Spleen (tissue), 11 donors: ENCODE measurements around the gene HS3ST3B1. TPM values are rescaled to one million over a fixed set of nuclear protein-coding genes. Genes with fewer than 3 reads are reported as not detected.
A peak's percentile ranks its signal among the peaks of the same experiment; 100 is the strongest.

Source experiments
- DNase-seq: peaks from one replicate; pipeline ENCODE4 v3.0.0-alpha.2; 2020
- H3K27ac ChIP-seq, 8 donors: fragments of 200-600 bp; sonication (generic) in 7 of 8; 1 replicate in 4 of 8; 2 replicates in 4 of 8; pipeline versions ENCODE4 v1.5.0 to v1.8.0; 2016 to 2021; ENCODE audit warnings: inconsistent platforms in 4 of 8, mild to moderate bottlenecking in 4 of 8, moderate library complexity in 1 of 8
- H3K27me3 ChIP-seq, 7 donors: fragments of 200-600 bp; sonication (generic) in 6 of 7; replicated peaks in 1 of 7; 1 replicate in 4 of 7; 2 replicates in 3 of 7; pipeline versions ENCODE4 v1.5.0 to v1.8.0; 2016 to 2021; ENCODE audit warnings: inconsistent platforms in 3 of 7, mild to moderate bottlenecking in 1 of 7
- H3K36me3 ChIP-seq, 6 donors: fragments of 200-600 bp; sonication (generic) in 5 of 6; 1 replicate in 4 of 6; 2 replicates in 2 of 6; pipeline versions ENCODE4 v1.5.0 to v1.8.0; 2016 to 2021; ENCODE audit warnings: inconsistent platforms in 2 of 6
- H3K4me1 ChIP-seq, 6 donors: fragments of 200-600 bp; sonication (generic) in 5 of 6; 1 replicate in 3 of 6; 2 replicates in 3 of 6; pipeline versions ENCODE4 v1.5.0 to v1.8.0; 2016 to 2021; ENCODE audit warnings: inconsistent platforms in 3 of 6
- H3K4me3 ChIP-seq, 8 donors: fragments of 200-600 bp; sonication (generic) in 7 of 8; 1 replicate in 4 of 8; 2 replicates in 4 of 8; pipeline versions ENCODE4 v1.5.0 to v1.8.0; 2016 to 2021; ENCODE audit warnings: inconsistent platforms in 4 of 8, mild to moderate bottlenecking in 4 of 8, moderate library complexity in 2 of 8
- H3K9me3 ChIP-seq, 8 donors: fragments of 200-600 bp; sonication (generic) in 7 of 8; 1 replicate in 4 of 8; 2 replicates in 4 of 8; pipeline versions ENCODE4 v1.5.0 to v1.8.0; 2016 to 2021; ENCODE audit warnings: inconsistent platforms in 4 of 8
- CTCF ChIP-seq, 11 experiments: fragments of 200-600 bp in 7 of 11; fragments of 450-650 bp in 4 of 11; sonication (generic) in 4 of 11; IDR thresholded peaks in 8 of 11; conservative IDR thresholded peaks in 3 of 11; 1 replicate in 7 of 11; 2 replicates in 4 of 11; pipeline versions ENCODE4 v1.4.0 to v1.8.0; 2016 to 2021; ENCODE audit warnings: antibody characterized with exemption in 11 of 11, inconsistent platforms in 4 of 11, mild to moderate bottlenecking in 1 of 11
- POLR2A ChIP-seq, 3 donors: fragments of 450-650 bp; IDR thresholded peaks; one replicate each; pipeline ENCODE4 v1.5.1; 2017; ENCODE audit warnings: antibody characterized with exemption in 3 of 3, mild to moderate bottlenecking in 1 of 3
- POLR2AphosphoS5 ChIP-seq, 3 donors: sonication (generic); formaldehyde crosslinking; IDR thresholded peaks; one replicate each; pipeline ENCODE4 v1.5.1; 2017; ENCODE audit warnings: antibody characterized with exemption in 3 of 3
- WGBS, 5 donors: extraction: QIAGEN DNeasy Blood & Tissue Kit in 3 of 5; methylation state at CpG; one replicate each; pipeline versions ENCODE4 v1.1.5 to v1.1.7; 2013 to 2018; 5-methylcytosine and 5-hydroxymethylcytosine counted together
- intact Hi-C: fragments of 100-400 bp; cut with DNase I; formaldehyde crosslinking; loops from one replicate; pipeline ENCODE4 v1.15.0; 2023; ENCODE audit warnings: low total_unique reads
- polyA plus RNA-seq, 3 donors: library from polyadenylated mRNA; stranded (reverse); fragments of 200-250 nt; gene quantifications; one replicate each; pipeline ENCODE4 v1.2.1, GENCODE V29; 2013
- total RNA-seq, 7 donors: library from RNA; depleted of rRNA in 3 of 7; stranded (reverse); fragments of >200 nt in 3 of 7; fragmentation: NEBNext Ultra II Directional in 4 of 7; extraction: Animal tissue kit (Norgen Biotek cat#: 25700) in 4 of 7; gene quantifications; one replicate each; pipeline versions ENCODE4 v1.1.0 to v1.2.1, GENCODE V29; 2016 to 2021
- donor health status: healthy with polysubstance abuse.
- donor health status: DM: no; HTN: no; CAD: no; lungs with moderate emphysema.
- donor health status: DM: no; HTN: no; CAD: no.
- donor health status: Bipolar disorder and iron deficiency.
- donor health status: healthy.
- donor health status: DM: no; HTN: no; CAD: no.
- donor health status: DM: yes; HTN: yes; CAD: no.

HS3ST3B1 gene
- total and polyA plus RNA-seq, 10 donors: 1.3 to 17.9 (median 11.4) TPM

DNA sequence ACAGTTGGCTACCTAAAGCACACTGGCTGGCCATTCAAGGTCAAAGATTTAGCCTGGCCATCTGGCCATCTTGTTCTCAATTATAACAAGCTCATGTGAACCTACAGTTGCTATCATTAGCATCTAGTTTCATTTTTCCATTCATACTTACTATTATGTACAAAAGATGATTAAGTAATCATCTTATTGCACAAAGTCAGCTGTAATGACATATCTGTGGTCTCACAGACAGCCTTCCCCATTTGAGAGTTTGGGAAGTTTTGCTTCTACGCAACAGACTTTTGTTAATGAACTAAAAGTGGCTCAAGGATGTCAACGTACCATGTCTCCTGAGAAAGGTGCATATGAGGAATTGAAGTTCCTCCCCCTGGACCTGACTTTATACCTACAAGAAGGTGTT is 51.3 kb downstream of the HS3ST3B1 start:
- DNase-seq: no peak
- Histone ChIP-seq H3K27me3 (peaks cover 0 to 34% (median 0%) of the 10 kb centered on the region in 7 donors), H3K36me3 (peaks cover 0 to 26% (median 0%) of the 10 kb centered on the region in 6 donors), H3K4me3 (no peak overlapping the region), H3K27ac (peak overlapping the region in 7 of 8 donors; percentile 16 to 72 (median 62)), H3K9me3 (no peaks in the 10 kb centered on the region), H3K4me1 (peaks cover 0 to 48% (median 18%) of the 10 kb centered on the region in 6 donors)
- intact Hi-C loops: no loop called here
- 36 to 75% (median 47%) methylated on average over 2 of the region's 2 CpGs for WGBS, 5 donors
- TF ChIP-seq POLR2A (IDR thresholded peaks at IDR 0.05): no peak
- no peak for TF ChIP-seq POLR2AphosphoS5 (IDR thresholded peaks at IDR 0.05)
- no peak for TF ChIP-seq CTCF (IDR thresholded peaks at IDR 0.05 in 8 of 11, conservative IDR thresholded peaks at IDR 0.05 in 3 of 11)

GRCh38 chr17:14353861-14354474 is 53.1 kb downstream of the HS3ST3B1 start:
- Histone ChIP-seq H3K27me3 (peaks cover 0 to 34% (median 0%) of the 10 kb centered on the region in 7 donors), H3K9me3 (no peaks in the 10 kb centered on the region), H3K27ac (peak overlapping the region in 6 of 8 donors; percentile 50 to 72 (median 64)), H3K36me3 (peaks cover 0 to 11% (median 0%) of the 10 kb centered on the region in 6 donors), H3K4me1 (peaks cover 0 to 35% (median 23%) of the 10 kb centered on the region in 6 donors), H3K4me3 (no peak overlapping the region)
- no peak for DNase-seq
- TF ChIP-seq POLR2AphosphoS5 (IDR thresholded peaks at IDR 0.05) (no peak), CTCF (IDR thresholded peaks at IDR 0.05 in 8 of 11, conservative IDR thresholded peaks at IDR 0.05 in 3 of 11) (no peak), POLR2A (IDR thresholded peaks at IDR 0.05) (no peak)
- 70 to 82% (median 75%) methylated on average over 5 of the region's 5 CpGs for WGBS, 5 donors
- intact Hi-C loops: no loop called here

DNA sequence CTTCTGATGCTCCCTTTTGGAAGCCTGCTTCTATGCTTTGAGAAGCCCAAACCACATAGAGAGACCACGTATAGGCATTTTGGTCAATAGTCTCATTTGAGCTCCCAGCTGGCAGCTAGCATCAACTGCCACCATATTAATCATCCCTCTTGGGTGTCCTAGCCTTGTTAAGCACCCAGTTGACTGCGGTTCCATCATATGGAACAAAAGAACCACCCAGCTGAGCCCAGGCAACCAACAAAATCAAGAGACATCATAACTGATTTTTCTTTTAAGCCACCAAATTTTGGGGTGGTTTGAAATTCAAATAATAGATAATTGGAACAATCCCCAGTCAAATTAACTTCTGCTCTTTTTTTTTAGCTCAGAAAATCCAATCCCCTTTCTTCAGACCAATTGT is 53.9 kb downstream of the HS3ST3B1 start:
- WGBS, 5 donors: 81 to 92% (median 87%) methylated on average over 2 of the region's 2 CpGs
- intact Hi-C loops: no loop called here
- peaks cover 7 to 44% (median 31%) of the 10 kb centered on the region in 6 donors for H3K4me1 ChIP-seq
- no peaks in the 10 kb centered on the region for H3K9me3 ChIP-seq
- H3K27me3 ChIP-seq: peaks cover 0 to 34% (median 0%) of the 10 kb centered on the region in 7 donors
- no peak for TF ChIP-seq CTCF (IDR thresholded peaks at IDR 0.05 in 8 of 11, conservative IDR thresholded peaks at IDR 0.05 in 3 of 11)
- no peak for TF ChIP-seq POLR2AphosphoS5 (IDR thresholded peaks at IDR 0.05)
- no peak for TF ChIP-seq POLR2A (IDR thresholded peaks at IDR 0.05)
- peaks cover 0 to 4% (median 0%) of the 10 kb centered on the region in 6 donors for H3K36me3 ChIP-seq
- no peak overlapping the region for H3K4me3 ChIP-seq
- DNase-seq: no peak
- H3K27ac ChIP-seq: peak overlapping the region in 2 of 8 donors; percentile 13 to 72

- Histone ChIP-seq H3K9me3 (no peaks in the 10 kb centered on the region), H3K27ac (no peak overlapping the region), H3K4me1 (peaks cover 7 to 51% (median 37%) of the 10 kb centered on the region in 6 donors), H3K4me3 (no peak overlapping the region), H3K27me3 (peaks cover 0 to 34% (median 0%) of the 10 kb centered on the region in 7 donors), H3K36me3 (no peaks in the 10 kb centered on the region)
- TF ChIP-seq CTCF (IDR thresholded peaks at IDR 0.05 in 8 of 11, conservative IDR thresholded peaks at IDR 0.05 in 3 of 11) (no peak), POLR2AphosphoS5 (IDR thresholded peaks at IDR 0.05) (no peak), POLR2A (IDR thresholded peaks at IDR 0.05) (no peak)
- intact Hi-C loops: no loop called here
- no peak for DNase-seq
These were observed 54.7 kb downstream of the HS3ST3B1 start for GRCh38 chr17:14355556-14355955.
